Measurements from ENCODE around the gene BACE1-AS.

BACE1-AS gene

DNA sequence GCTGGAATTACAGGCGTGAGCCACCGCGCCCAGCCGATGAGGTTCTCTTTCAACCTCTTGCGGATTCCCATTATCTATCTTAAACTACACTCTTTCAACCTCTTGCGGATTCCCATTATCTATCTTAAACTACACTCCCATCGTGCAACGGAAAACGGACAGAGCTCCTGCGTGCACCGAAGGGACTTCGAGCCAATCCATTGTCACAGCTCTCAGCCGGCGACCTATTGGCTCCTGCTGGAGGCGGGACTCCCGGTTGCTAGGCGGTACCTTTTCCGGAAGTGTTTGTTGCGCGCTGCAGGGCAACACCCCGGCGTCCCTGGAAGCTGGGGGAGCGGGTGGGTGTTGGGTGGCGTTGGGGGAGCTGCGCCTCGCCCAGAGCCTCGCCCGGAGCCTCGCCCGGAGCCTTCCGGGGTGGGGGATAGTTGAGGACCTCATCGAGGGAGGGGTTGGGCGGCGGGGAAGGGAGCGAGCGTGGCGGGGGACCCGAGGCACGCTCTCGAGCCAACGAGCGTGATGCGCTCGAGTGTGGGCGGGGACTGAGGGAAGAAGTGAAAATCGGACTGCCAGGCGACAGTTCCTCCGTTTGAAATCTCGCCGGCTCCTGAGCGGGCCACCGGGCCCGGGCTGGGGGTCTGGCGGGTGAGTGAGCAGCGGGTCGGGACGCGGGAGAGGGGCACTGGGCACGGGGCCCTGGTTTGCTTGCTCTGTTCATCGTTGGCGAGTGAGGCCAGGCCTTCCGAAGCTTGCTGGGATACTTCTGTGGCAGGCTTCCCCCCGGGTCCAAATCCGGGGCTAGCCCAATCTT lies 36.6 kb downstream of the BACE1-AS start, which contains the start of gene CEP164:
Gene CEP164 (plus strand): TSS at position 288 of the 808 bp plus-strand sequence. CDS start 10,733 bp downstream, outside the sequence.
- DNase-seq: peak; percentile 97

GRCh38 chr11:117328375-117329010 lies 37.3 kb downstream of the BACE1-AS start:
- DNase-seq: no peak

- DNase-seq: no peak
Observed at GRCh38 chr11:117332843-117333242, 41.7 kb downstream of the BACE1-AS start.

GRCh38 chr11:117333917-117334316 lies 42.8 kb downstream of the BACE1-AS start:
- no peak for DNase-seq

- no peak for DNase-seq
Observed at GRCh38 chr11:117334896-117335295, 43.8 kb downstream of the BACE1-AS start.

GRCh38 chr11:117335399-117335798 lies 44.3 kb downstream of the BACE1-AS start:
- no peak for DNase-seq

DNA sequence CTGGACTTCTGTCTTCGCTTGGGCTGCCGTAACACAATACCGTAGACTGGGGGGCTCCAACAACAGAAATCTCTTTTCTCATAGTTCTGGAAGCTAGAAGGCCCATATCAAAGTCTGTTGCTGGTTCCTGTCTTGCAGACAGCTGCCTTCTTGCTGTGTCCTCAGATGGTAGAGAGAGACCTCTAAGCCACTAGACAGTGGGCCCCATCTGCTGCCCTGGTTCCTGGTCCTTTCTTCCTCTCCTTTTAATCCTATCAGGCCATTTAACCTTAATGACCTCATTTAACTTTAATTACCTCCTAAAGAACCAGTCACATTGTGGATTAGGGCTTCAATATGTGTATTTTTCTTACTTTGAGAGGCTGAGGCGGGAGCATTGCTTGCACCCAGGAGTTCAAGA lies 45.9 kb downstream of the BACE1-AS start:
- DNase-seq: no peak
